NCI-H748 treated with DMSO at 0.1 percent for 48 hours (cell line): ENCODE results near the gene TGM4.

Source experiments
- DNase-seq: peaks from one replicate; lab custom pipeline; 2025; lab: John Stamatoyannopoulos, UW

TGM4 gene

DNA sequence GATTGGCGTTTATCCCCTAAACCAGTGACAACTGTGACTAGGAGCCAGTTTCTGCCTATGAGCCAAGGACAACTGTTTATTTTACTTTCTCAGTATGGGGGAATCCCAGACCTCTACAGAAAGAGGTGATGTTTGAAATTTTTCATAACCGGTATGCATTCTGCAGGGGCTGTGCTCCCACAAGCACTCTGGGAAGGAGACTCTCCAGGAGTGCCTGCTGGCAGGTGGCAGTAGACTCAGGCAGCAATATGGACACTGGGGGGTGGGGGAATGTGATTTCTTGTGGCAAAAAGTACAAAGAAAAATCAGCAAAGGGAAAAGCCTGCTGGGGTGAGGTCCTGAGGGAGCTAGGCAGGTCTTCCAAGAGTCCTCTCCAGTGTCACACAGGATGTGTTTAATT is 5.9 kb downstream of the TGM4 start:
- DNase-seq, result no peak

DNA sequence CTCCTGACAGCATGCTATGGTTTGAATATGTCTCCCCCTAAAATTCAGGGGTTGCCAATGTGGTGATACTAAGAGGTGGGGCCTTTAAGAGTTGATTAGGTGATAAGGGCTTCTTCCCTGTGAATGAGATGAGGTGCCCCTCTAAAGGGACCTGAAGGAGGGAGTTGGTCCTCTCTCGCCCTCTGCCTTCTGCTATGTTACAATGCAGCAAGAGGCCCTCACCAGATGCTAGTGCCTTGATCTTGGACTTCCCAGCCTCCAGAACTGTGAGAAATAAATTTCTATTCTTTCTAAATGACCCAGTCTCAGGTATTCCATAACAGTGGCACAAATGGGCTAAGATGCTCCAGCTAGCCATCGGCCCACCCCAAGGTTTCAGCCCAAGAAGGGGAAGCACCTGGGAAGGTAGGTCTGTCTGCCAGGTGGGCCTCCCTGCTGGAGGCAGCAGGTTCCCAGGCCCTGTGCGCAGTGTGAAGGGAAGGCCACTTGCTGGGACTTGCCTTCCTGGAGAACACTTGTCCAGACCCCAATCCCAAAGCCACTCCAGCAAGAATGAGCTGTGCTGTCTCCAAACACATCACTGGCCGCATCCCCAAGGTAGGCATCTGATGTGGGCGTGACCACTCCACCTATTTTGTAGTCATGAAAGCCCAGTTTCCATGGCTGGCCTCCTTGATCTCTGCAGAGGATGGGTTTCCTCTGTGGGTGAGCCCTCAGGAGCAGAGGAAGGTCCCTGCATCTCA is 9.0 kb downstream of the TGM4 start:
- no peak for DNase-seq

DNA sequence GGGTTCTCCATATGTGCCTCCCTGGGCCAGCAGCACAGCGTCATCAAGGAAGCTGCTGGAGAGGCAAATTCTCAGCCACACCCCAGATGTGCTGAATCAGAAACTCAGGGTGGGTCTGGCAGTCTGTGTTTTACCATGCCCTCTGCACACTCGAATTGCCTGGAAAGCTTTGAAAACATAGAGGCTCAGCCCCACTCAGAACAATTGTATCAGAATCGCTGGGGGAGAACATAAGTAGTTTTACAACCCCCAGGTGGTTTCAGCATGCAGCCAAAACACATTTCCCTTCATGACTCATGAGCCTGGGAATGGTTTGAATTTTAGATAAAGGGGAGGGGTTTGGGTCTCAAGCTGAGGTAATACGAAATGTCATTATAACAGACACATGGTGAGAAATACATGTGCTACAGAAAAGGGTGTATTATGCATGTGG is 9.6 kb downstream of the TGM4 start:
- DNase-seq, result no peak

DNA sequence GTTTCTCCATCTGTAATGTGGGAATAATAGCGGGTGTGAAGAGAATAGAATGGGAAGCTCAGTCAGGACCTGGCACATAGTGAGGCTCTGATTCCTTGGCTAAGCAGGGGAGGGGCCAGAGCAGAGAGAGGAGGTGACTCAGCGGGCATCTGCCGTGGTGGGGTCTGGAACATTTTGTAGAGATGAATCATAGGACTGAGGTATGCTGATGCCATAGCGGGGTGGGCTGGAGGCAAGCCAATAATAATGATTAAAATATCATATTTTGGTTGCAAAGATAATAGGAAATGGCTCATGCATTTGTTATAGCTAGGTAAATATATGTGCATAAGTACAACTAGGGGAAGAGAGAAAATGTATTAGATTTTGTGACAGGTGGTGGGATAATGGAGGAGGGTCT is 11.2 kb downstream of the TGM4 start:
- DNase-seq, result no peak

DNA sequence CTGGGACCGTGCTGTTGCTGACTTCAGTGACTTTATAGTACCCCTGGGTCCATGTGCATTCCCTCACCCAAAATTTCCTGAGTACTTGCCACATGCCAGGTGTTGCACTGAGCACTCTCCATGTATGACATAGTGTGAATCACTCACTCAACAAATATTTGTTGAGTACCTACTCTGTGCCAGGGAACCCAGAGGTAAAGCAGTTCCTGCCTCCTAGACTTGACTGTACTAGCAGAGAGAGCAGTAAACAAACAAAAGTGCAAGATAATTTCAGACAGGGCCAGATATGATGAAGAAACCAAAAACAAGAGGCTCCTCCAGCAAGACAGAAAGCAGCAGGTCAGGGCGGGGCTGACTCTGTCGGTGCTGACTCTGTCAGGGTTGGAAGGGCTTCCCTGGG is 12.2 kb downstream of the TGM4 start:
- no peak for DNase-seq

DNA sequence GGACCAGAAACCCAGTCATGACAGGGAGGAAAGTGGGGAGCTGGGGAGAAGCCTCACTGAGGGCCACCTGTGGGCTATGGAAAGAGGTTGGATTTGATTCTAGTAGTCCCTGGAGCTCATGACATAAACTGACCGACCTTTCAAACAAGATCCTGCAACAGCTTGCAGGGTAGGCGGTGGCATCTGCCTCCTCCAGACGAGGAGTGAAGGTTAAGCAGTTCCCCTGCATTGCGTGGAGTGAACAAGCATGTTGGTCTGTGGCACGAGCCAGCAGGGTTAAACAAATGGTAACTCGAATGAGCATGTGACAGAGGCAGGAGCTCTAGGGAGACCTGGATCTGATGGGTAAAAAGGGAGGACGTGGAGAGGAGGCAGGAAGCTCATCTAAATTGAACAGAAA is 12.7 kb downstream of the TGM4 start:
- no peak for DNase-seq

DNA sequence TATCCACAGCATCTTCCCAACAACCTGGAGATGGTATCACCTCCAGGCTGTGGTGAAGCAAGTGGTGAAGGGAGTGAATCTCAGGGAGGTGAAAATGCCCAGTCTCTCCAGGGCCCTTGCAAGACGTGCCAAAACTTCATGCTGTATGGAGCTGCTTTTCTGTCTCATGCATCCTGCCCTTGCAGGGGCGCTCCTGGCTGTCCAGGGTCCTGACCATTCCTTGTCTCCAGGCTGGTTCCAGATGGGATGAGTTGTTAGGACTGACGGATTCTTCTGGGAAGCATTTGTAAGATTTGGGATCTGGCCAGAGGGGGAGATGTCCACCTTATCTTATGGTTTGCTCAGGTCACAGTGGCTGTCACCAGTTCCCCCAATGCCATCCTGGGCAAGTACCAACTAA is 15.8 kb downstream of the TGM4 start:
- no peak for DNase-seq

DNA sequence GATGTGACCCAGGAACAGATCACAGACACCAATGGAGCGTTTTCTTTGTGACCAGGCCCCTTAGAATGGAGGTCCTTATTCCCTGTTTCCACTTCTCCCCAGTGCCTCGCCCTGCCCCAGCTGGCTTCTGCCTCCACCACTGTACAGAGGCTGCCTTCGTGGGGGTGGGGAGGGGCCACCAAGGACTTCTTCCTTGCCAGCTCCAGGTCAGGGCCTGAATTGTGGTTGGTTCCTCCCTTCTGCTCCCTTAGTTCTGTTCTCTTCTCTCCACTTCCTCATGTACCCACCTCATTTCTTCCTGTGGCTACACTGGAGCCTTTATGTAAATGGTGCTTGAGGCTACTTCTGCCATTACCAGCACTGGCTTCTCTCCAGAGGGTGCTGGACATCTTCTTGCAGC is 16.4 kb downstream of the TGM4 start:
- no peak for DNase-seq

DNA sequence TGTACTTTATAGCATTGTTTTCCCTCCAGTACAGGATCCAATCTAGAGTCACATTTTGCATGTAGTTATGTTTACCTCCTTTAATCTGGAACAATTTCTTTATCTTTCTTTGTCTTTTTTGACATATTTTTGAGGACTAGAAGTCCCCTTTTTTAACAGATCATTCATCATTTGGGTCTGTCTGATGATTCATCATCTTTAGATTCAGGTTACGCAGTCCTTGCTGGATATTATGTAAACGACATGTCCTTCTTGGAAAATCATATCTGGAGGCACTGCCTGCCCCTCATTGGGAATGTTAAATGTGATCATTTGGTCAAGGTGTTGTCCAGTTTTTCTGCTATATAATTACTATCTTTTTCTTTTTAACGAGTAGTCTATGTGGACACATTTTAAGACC is 18.3 kb downstream of the TGM4 start:
- no peak for DNase-seq

DNA sequence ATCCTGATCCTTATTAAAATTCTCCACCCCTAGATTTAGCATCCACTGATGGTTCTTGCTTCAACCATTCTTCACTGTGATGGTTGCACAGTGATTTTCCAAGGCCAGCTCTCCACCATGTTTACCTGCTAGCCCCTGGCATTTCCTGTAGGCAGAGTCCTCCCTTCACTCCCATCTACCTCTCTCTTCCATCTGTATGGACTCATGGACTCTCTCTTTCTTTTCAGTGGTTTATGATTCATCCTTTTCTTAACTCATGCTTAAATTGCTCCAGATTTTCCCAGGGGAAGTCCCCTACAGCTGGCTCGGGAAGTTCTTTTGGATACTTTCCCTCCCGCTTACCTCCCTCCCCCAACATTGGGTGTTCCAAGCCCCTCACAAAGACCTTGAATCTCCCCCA is 18.7 kb downstream of the TGM4 start:
- DNase-seq, result no peak

DNA sequence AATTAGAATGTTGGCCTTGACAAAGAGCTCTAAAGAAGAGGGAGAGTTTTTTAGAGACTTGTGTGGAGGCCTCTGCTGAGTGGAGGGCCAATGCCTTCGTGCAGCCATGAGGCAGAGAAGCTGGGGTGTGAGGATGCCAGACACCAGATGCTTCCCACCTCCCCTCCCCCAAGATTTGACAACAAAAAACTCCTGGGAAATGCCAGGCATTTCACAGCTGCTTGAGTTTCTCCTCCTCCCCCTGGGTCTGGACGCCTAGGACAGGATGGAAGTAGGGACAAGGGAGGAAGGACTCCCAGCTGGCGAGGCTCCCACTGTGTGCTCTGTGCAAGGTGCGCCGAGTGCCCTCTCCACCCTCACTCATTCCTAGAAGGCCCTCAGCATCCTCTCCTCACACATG is 20.1 kb downstream of the TGM4 start:
- DNase-seq, result no peak

DNA sequence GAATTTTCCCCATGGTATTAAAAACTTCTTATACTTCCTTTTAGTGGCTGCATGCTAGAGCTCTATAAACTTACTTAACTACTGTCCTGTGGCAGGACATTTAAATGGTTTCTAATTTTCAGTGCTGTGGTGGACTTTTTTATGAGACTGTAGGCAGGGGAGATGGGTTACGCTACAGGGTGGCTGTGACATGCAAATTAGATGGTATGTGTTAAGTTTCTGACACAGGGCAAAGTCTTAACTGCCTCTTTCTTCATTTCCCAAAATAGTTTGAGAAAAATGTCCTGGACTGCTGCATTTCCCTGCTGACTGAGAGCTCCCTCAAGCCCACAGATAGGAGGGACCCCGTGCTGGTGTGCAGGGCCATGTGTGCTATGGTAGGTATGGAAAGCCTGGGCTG is 22.0 kb downstream of the TGM4 start:
- DNase-seq, result no peak

DNA sequence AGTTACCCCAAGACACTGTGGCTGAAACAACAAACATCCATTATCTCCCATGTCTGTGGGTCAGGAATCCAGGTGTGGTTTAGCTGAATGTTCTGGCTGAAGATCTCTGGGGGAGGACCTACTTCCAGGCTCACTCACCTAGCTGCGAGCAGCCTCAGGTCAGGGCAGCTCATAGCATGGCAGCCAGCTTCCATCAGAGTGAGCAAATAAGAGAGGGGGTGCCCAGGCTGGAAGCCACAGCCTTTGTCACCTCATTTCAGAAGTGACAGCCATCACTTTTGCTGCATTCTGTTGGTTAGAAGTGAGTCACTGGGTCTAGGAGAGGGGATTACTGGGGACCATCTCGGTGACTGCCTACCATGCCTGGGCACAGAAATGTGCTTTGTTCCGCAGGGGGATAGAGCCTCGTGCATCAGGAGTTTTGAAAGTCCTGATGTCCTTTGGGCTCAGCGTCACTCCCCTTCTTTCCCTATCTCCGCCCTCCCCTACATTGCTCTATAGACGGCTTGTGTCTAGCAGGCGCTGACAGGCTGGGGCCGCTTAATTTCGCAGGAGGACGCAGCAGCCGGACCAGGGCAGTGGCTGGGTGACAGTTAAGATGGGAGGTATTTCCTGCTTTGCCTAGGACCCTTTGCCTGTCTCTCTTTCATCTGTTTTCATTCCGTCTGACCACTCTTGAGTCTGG is 25.4 kb downstream of the TGM4 start:
- no peak for DNase-seq

DNA sequence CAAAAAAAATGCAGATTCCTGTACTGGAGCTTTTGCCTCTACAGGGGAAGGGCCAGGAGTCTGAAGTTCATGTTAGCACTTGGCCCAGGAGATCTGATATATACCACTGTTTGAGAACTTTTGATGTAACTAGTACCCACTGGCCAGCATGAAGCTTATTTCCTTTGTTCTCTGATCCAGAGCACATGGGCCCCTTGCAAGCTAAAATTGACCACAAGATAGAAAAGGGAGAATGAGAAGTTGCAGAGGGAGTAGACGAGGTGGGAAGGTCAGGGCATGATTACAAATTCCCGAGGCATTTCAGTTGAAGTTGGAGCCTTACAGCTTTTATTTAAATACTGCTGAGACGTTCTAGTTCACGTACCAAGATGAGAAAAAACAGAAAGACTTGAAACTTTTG is 28.2 kb downstream of the TGM4 start:
- no peak for DNase-seq

DNA sequence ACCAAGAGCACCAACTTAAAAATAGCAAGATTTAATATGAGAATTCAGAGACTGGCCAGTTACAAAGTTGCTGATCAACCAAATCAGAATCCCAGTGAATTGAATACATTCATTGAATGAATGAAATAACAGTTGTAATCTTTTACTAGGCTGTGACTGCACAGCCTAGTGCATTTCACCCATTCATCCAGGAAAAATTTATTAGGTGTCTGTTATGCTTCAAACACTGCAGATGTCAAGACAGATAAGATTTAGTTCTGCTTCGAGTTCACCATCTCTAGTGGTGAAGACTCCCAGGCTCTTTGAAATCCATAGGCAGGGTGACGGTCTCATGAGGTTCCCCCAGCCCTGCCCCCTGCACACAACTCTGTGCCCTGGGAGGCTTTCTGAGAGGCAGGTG is 28.9 kb downstream of the TGM4 start:
- DNase-seq, result no peak

DNA sequence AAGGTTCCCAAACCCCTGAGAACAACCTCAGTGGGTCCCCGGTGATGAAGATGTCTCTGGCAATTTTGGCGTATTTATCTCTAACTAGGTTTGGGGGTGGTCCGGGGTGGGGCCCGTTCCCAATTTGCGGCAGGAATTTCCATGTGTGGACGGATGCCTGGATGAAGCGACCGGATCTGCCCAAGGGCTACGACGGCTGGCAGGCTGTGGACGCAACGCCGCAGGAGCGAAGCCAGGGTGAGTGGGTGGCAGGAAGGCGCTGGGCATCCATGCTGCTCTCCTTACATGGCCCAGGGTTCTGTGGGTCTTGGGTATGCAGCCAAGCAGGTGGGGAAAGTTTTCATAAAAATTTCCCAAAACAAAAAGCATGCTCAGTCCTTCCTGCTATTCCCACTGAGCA is 29.3 kb downstream of the TGM4 start:
- DNase-seq, result no peak

DNA sequence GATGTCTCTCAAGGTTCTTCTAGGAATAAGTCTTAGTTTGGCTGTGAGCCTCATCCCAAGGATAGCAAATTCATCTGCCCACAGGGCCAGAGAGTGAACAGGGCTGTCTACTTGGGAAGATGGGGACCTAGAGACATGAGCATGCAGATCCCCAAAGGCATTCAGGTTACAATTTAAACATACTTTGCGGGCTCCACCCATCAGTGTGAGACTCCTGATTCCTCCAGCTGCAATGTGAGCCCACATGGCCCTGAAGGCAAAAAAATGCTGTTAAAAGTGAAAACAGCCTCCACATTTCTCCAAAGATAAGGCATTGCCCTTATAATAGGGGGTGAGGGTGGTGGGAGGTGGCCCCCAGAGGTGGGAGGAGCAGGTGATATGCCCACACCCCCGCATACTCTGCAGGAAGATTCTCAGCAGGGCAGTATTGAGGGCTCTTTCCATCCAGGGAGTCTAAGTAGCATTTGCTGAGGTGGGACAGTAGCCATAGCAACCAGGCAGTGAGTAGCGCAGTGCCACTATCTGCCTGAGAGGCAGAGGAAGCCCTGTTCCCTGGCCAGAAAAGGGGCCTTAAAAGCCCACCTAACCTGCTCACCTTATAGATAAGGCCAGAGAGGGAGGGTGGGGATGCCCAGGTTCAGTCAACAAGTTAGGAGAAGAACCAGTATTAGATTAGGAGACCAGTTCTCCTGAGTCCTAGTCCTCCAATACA is 31.2 kb downstream of the TGM4 start:
- DNase-seq, result no peak

DNA sequence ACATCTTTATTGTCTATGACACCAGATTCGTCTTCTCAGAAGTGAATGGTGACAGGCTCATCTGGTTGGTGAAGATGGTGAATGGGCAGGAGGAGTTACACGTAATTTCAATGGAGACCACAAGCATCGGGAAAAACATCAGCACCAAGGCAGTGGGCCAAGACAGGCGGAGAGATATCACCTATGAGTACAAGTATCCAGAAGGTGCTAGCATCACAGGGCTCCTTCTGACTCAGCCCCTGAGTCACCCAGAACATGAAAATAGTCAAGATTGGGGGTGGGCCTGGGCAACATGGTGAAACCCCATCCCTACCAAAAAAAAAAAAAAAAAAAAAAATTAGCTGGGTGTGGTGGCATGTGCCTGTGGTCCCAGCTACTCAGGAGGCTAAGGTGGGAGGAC is 32.6 kb downstream of the TGM4 start:
- no peak for DNase-seq

DNA sequence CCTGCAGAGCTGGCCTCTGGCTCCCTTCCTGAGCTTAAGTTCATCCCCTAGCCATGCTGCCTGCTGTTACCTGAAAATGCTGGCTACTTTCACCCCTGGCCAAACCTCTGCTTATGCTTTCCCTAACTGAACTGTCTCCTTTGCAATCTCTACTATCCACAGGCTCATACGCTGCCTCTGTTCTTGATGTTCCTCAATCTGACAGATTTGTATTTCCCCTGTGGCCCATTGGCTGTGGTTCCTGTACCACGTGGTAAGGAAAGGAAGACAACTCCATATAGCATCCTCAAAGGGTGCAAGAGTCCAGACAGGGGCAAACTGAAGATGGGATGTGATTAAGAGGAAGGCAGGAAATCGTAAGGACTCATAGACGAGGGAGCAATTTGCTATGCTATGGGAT is 33.2 kb downstream of the TGM4 start:
- DNase-seq, result no peak

DNA sequence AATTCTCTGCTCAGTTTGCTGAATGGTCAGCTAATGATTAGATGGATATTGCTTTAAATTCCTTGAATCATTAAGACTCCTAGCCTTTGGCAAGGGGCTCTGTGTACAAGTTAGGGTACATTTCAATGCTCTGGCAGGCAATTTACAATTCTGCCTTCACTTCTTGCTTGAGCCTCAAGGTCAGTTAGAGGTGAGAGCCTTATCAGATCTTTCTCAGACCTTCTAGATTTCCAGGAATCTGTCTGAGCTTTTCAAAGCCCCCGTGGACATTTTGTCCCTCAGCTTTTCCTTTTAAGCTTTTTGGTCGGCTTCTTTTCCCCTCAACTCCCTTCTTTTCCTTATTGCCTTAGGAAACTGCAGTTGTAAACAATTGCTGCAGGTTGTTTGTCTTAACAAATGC is 34.7 kb downstream of the TGM4 start:
- no peak for DNase-seq

DNA sequence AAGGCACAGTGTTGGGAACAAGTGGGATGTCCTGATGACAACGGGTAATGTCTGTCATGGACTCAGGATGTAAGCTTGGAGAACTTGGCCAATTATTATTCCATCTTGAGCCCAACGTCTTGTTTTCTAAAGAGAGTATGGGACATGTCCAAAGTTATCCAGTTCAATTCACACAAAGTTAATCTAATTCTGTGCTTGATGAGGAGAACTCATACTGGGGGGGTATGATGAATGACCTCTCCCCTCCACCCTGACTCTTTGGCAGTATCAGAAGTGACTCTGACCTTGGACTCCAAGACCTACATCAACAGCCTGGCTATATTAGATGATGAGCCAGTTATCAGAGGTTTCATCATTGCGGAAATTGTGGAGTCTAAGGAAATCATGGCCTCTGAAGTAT is 36.3 kb downstream of the TGM4 start:
- DNase-seq, result no peak

DNA sequence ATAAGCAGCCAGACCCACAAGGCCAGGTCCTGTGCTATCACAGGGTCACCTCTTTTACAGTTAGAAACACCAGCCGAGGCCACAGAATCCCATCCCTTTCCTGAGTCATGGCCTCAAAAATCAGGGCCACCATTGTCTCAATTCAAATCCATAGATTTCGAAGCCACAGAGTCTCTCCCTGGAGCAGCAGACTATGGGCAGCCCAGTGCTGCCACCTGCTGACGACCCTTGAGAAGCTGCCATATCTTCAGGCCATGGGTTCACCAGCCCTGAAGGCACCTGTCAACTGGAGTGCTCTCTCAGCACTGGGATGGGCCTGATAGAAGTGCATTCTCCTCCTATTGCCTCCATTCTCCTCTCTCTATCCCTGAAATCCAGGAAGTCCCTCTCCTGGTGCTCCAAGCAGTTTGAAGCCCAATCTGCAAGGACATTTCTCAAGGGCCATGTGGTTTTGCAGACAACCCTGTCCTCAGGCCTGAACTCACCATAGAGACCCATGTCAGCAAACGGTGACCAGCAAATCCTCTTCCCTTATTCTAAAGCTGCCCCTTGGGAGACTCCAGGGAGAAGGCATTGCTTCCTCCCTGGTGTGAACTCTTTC is 39.6 kb downstream of the TGM4 start:
- DNase-seq, result peak; percentile 19

DNA sequence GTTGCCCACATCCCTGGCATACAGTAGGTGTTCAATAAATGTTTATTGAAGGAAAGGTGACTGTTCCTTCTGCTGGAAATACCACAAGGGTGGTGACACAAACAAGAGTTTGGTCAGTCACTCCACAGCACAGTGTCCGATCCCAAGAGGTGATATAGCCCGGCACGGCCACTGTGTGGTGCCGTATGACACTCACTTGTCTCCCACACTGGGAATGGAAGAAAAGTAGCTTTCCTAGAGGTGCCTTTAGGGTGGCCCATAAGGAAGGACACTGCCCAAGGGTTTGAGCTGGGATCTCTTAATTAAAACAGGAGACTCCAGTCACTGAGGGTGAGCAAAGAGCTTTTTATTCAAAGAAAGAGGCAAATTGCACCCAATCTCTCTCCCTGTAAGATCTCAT is 40.5 kb downstream of the TGM4 start:
- DNase-seq, result no peak
